Endodermal cell (in vitro differentiated cells): ENCODE measurements around the gene DLK1. TPM values are rescaled to one million over a fixed set of nuclear protein-coding genes. Genes with fewer than 3 reads are reported as not detected.

Experiments
- DNase-seq: peaks from one replicate; pipeline ENCODE4 v3.0.0-alpha.2; 2017
- H3K27ac ChIP-seq: 2 replicates; pipeline ENCODE4 v1.5.1; 2013; ENCODE audit warnings: mild to moderate bottlenecking, low read depth, low read length, moderate library complexity
- H3K27me3 ChIP-seq: 2 replicates; pipeline ENCODE4 v1.6.1; 2013; ENCODE audit warnings: mild to moderate bottlenecking, low read length, moderate library complexity; ENCODE audit not compliant: insufficient read depth, control insufficient read depth, poor library complexity, severe bottlenecking
- H3K36me3 ChIP-seq: 2 replicates; pipeline ENCODE4 v1.7.0; 2013; ENCODE audit warnings: mild to moderate bottlenecking, low read length, moderate library complexity; ENCODE audit not compliant: control insufficient read depth, insufficient read depth
- H3K4me1 ChIP-seq: one replicate; pipeline ENCODE4 v1.7.0; 2013; ENCODE audit warnings: low read length; ENCODE audit not compliant: control insufficient read depth, insufficient read depth
- H3K4me3 ChIP-seq: 2 replicates; pipeline ENCODE4 v1.5.1; 2013; ENCODE audit warnings: mild to moderate bottlenecking, low read length, moderate library complexity
- H3K9ac ChIP-seq: 2 replicates; pipeline ENCODE4 v1.6.1; 2013; ENCODE audit warnings: mild to moderate bottlenecking, low read length, moderate library complexity; ENCODE audit not compliant: poor library complexity, severe bottlenecking; ENCODE audit errors: extremely low read depth
- H3K9me3 ChIP-seq: 2 replicates; pipeline ENCODE4 v1.6.1; 2013; ENCODE audit warnings: mild to moderate bottlenecking, low read length, moderate library complexity; ENCODE audit not compliant: control insufficient read depth
- H3K27ac Mint-ChIP-seq: 2 replicates; pipeline ENCODE4 v1.8.0; 2020; ENCODE audit warnings: mixed read lengths
- H3K27me3 Mint-ChIP-seq: 2 replicates; pipeline ENCODE4 v1.8.0; 2021; ENCODE audit warnings: mild to moderate bottlenecking, mixed read lengths; ENCODE audit not compliant: insufficient read depth
- H3K36me3 Mint-ChIP-seq: 2 replicates; pipeline ENCODE4 v1.8.0; 2020; ENCODE audit warnings: low read depth, mixed read lengths
- H3K4me1 Mint-ChIP-seq: 2 replicates; pipeline ENCODE4 v1.8.0; 2020; ENCODE audit warnings: mixed read lengths
- H3K4me3 Mint-ChIP-seq: 2 replicates; pipeline ENCODE4 v1.8.0; 2020; ENCODE audit warnings: mild to moderate bottlenecking, moderate library complexity, mixed read lengths
- H3K9me3 Mint-ChIP-seq: 2 replicates; pipeline ENCODE4 v1.8.0; 2020; ENCODE audit warnings: mild to moderate bottlenecking, mixed read lengths
- WGBS, 2 experiments: methylation state at CpG; one replicate each; pipeline versions ENCODE4 v1.1.5 to v1.1.7; 2013; ENCODE audit warnings: missing lambda C conversion rate in 2 of 2, mixed read lengths in 1 of 2; ENCODE audit not compliant: insufficient coverage in 1 of 2, insufficient read length in 1 of 2; 5-methylcytosine and 5-hydroxymethylcytosine counted together
- total RNA-seq, 2 donors: library from RNA; stranded (reverse); fragmentation: NEBNext Ultra II Directional in 1 of 2; extraction: Animal tissue kit (Norgen Biotek cat#: 25700) in 1 of 2; gene quantifications; 2 replicates in 1 of 2; 3 replicates in 1 of 2; pipeline ENCODE4 v1.2.1, GENCODE V29; 2021
- TF ChIP-seq, protein P1 (sequence below): fragments of 200-600 bp; sonication (generic); conservative IDR thresholded peaks from 2 replicates; pipeline ENCODE4 v1.5.0; 2021; ENCODE audit warnings: antibody characterized with exemption, mild to moderate bottlenecking

The DLK1 gene
- total RNA-seq, 2 donors from 2014 or later: 78.3 to 117 TPM

GRCh38 chr14:100761481-100761880 is 34.8 kb downstream of the DLK1 start:
- no peaks in the 10 kb centered on the region for H3K36me3 ChIP-seq
- no peaks in the 10 kb centered on the region for H3K9me3 ChIP-seq
- 91 to 100% methylated on average over 1 to 2 of the region's 3 CpGs for WGBS, 2 experiments
- H3K27ac ChIP-seq: no peak overlapping the region
- no peak overlapping the region for H3K4me3 Mint-ChIP-seq
- peaks cover 9% of the 10 kb centered on the region for H3K4me1 Mint-ChIP-seq
- H3K4me1 ChIP-seq: peaks cover 6% of the 10 kb centered on the region
- no peak overlapping the region for H3K4me3 ChIP-seq
- H3K9ac ChIP-seq: no peak overlapping the region
- H3K9me3 Mint-ChIP-seq: peaks cover 10% of the 10 kb centered on the region
- H3K36me3 Mint-ChIP-seq: no peaks in the 10 kb centered on the region
- peaks cover 6% of the 10 kb centered on the region for H3K27me3 Mint-ChIP-seq
- no peaks in the 10 kb centered on the region for H3K27me3 ChIP-seq
- no peak for DNase-seq
- TF ChIP-seq, protein P1, sequence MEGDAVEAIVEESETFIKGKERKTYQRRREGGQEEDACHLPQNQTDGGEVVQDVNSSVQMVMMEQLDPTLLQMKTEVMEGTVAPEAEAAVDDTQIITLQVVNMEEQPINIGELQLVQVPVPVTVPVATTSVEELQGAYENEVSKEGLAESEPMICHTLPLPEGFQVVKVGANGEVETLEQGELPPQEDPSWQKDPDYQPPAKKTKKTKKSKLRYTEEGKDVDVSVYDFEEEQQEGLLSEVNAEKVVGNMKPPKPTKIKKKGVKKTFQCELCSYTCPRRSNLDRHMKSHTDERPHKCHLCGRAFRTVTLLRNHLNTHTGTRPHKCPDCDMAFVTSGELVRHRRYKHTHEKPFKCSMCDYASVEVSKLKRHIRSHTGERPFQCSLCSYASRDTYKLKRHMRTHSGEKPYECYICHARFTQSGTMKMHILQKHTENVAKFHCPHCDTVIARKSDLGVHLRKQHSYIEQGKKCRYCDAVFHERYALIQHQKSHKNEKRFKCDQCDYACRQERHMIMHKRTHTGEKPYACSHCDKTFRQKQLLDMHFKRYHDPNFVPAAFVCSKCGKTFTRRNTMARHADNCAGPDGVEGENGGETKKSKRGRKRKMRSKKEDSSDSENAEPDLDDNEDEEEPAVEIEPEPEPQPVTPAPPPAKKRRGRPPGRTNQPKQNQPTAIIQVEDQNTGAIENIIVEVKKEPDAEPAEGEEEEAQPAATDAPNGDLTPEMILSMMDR: no peak
- no peak overlapping the region for H3K27ac Mint-ChIP-seq

DNA sequence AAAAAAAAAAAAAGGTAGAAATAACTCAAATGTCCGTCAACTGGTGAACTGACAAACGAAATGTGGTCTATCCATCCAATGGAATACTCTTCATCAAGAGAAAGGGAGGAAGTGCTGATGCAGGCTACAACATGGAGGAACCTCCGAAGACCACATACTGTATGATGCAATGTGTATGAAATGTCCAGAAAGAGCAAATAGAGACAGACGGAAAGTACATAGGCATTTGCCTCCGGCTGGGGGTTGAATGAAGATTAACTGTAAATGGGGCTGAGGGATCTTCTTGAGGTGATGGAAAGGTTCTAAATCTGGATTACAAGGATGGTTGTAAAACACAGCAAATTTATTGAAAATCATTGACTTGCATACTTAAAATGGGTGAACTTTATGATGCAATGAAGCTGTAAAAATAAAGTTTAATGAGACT is 35.4 kb downstream of the DLK1 start:
- WGBS, 2 experiments: 95 to 96% methylated on average over 3 to 5 of the region's 5 CpGs
- TF ChIP-seq, protein P1: no peak
- Histone ChIP-seq H3K9me3 (no peaks in the 10 kb centered on the region), H3K4me1 (peaks cover 6% of the 10 kb centered on the region), H3K4me3 (no peak overlapping the region), H3K27ac (no peak overlapping the region), H3K36me3 (no peaks in the 10 kb centered on the region), H3K9ac (no peak overlapping the region), H3K27me3 (no peaks in the 10 kb centered on the region)
- peaks cover 11% of the 10 kb centered on the region for H3K27me3 Mint-ChIP-seq
- no peak overlapping the region for H3K27ac Mint-ChIP-seq
- no peak overlapping the region for H3K4me3 Mint-ChIP-seq
- H3K9me3 Mint-ChIP-seq: peaks cover 10% of the 10 kb centered on the region
- H3K4me1 Mint-ChIP-seq: peaks cover 9% of the 10 kb centered on the region
- no peaks in the 10 kb centered on the region for H3K36me3 Mint-ChIP-seq
- no peak for DNase-seq

- H3K27ac Mint-ChIP-seq: no peak overlapping the region
- no peak overlapping the region for H3K27ac ChIP-seq
- no peak overlapping the region for H3K4me3 ChIP-seq
- no peak overlapping the region for H3K4me3 Mint-ChIP-seq
- H3K9me3 Mint-ChIP-seq: peaks cover 10% of the 10 kb centered on the region
- H3K27me3 ChIP-seq: peaks cover 7% of the 10 kb centered on the region
- H3K9ac ChIP-seq: no peak overlapping the region
- no peaks in the 10 kb centered on the region for H3K36me3 ChIP-seq
- peaks cover 6% of the 10 kb centered on the region for H3K4me1 ChIP-seq
- DNase-seq: no peak
- no peaks in the 10 kb centered on the region for H3K36me3 Mint-ChIP-seq
- TF ChIP-seq, protein P1: no peak
- WGBS, 2 experiments: 93 to 96% methylated on average over 6 of the region's 8 CpGs
- H3K9me3 ChIP-seq: no peaks in the 10 kb centered on the region
- H3K27me3 Mint-ChIP-seq: peaks cover 15% of the 10 kb centered on the region
- H3K4me1 Mint-ChIP-seq: peaks cover 9% of the 10 kb centered on the region
Observed at GRCh38 chr14:100762901-100763300, 36.2 kb downstream of the DLK1 start.
